Progenitor cell of endocrine pancreas (in vitro differentiated cells): ENCODE measurements around the gene BPI. TPM values are rescaled to one million over a fixed set of nuclear protein-coding genes. Genes with fewer than 3 reads are reported as not detected.

ENCODE experiments used
- DNase-seq: peaks from one replicate; pipeline ENCODE4 v3.0.0; 2021; ENCODE audit warnings: low spot score; ENCODE audit not compliant: unreplicated experiment
- H3K27ac Mint-ChIP-seq: 2 replicates; pipeline ENCODE4 v1.8.0; 2021; ENCODE audit warnings: mild to moderate bottlenecking, moderate library complexity, mixed read lengths
- H3K27me3 Mint-ChIP-seq: 2 replicates; pipeline ENCODE4 v1.8.0; 2021; ENCODE audit warnings: mixed read lengths
- H3K36me3 Mint-ChIP-seq: 2 replicates; pipeline ENCODE4 v1.8.0; 2022; ENCODE audit warnings: mixed read lengths; ENCODE audit not compliant: insufficient read depth
- H3K4me1 Mint-ChIP-seq: 2 replicates; pipeline ENCODE4 v1.8.0; 2021; ENCODE audit warnings: low read depth, mixed read lengths
- H3K4me3 Mint-ChIP-seq: 2 replicates; pipeline ENCODE4 v1.8.0; 2021; ENCODE audit warnings: low read depth, mild to moderate bottlenecking, moderate library complexity, mixed read lengths
- H3K9me3 Mint-ChIP-seq: 2 replicates; pipeline ENCODE4 v1.8.0; 2021; ENCODE audit warnings: low read depth, mixed read lengths
- total RNA-seq: library from RNA; stranded (reverse); gene quantifications from 2 replicates; pipeline ENCODE4 v1.2.1, GENCODE V29; 2021
- TF ChIP-seq, protein P1 (sequence below): fragments of 200-600 bp; sonication (generic); IDR thresholded peaks from one replicate; pipeline ENCODE4 v1.5.0; 2021; ENCODE audit warnings: antibody characterized with exemption, mild to moderate bottlenecking; ENCODE audit not compliant: unreplicated experiment

Gene BPI
- total RNA-seq, 1 donor from 2014 or later, result not detected

DNA sequence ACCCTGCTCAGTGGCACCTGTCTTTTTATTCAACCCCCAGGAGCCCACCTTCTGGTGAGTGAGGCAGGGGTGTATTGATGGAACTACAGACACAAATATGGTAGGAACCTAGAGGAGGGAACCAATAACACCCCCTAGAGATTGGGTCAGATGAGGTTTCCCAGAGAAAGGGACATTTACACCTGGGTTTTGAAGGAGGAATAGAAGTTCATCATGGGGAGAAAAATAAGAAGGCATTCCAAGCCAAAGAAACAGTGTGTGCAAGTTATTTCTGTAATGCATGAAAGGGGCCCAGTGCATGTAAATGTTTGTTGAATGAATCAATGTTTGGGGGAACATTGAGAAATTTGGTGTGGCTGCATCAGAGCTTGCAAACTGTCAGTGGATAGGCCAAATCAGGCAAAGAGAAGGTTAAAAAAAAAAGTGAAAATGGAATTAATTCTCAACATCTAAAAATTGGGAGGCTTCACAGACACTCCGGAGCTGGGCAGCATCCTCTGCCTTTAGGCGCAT is 32.3 kb upstream of the BPI start:
- Mint-ChIP-seq H3K27ac (no peak overlapping the region), H3K27me3 (peaks cover 24% of the 10 kb centered on the region), H3K4me3 (no peak overlapping the region), H3K4me1 (no peaks in the 10 kb centered on the region), H3K36me3 (no peaks in the 10 kb centered on the region), H3K9me3 (peaks cover 6% of the 10 kb centered on the region)
- TF ChIP-seq, protein P1, sequence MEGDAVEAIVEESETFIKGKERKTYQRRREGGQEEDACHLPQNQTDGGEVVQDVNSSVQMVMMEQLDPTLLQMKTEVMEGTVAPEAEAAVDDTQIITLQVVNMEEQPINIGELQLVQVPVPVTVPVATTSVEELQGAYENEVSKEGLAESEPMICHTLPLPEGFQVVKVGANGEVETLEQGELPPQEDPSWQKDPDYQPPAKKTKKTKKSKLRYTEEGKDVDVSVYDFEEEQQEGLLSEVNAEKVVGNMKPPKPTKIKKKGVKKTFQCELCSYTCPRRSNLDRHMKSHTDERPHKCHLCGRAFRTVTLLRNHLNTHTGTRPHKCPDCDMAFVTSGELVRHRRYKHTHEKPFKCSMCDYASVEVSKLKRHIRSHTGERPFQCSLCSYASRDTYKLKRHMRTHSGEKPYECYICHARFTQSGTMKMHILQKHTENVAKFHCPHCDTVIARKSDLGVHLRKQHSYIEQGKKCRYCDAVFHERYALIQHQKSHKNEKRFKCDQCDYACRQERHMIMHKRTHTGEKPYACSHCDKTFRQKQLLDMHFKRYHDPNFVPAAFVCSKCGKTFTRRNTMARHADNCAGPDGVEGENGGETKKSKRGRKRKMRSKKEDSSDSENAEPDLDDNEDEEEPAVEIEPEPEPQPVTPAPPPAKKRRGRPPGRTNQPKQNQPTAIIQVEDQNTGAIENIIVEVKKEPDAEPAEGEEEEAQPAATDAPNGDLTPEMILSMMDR, result no peak
- DNase-seq, result no peak

DNA sequence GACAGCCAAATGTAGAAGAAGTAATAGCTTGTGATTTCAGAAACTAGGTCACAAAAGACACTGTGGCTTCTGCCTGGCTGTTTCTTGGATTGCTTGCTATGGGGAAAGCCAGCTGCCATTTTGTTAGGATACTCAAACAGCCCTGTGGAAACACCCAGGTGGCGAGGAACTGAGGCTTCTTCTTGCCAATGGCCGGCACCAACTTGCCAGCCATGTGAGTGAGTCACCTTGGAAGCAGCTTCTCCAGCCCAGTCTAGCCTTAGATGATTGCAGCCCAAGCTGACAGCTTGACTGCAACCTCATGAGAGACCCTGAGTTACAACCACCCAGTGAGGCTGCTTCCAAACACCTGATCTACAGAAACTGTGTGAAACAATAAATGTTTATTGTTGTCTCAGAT is 31.6 kb upstream of the BPI start:
- Mint-ChIP-seq H3K27ac (no peak overlapping the region), H3K9me3 (peaks cover 6% of the 10 kb centered on the region), H3K4me1 (no peaks in the 10 kb centered on the region), H3K27me3 (peaks cover 22% of the 10 kb centered on the region), H3K36me3 (no peaks in the 10 kb centered on the region), H3K4me3 (no peak overlapping the region)
- TF ChIP-seq, protein P1, result no peak
- no peak for DNase-seq

GRCh38 chr20:38272961-38273360 is 31.0 kb upstream of the BPI start:
- Mint-ChIP-seq H3K27me3 (peaks cover 21% of the 10 kb centered on the region), H3K4me3 (no peak overlapping the region), H3K36me3 (no peaks in the 10 kb centered on the region), H3K9me3 (peaks cover 6% of the 10 kb centered on the region), H3K4me1 (no peaks in the 10 kb centered on the region), H3K27ac (no peak overlapping the region)
- no peak for DNase-seq
- TF ChIP-seq, protein P1, result no peak

- H3K4me1 Mint-ChIP-seq, result no peaks in the 10 kb centered on the region
- peaks cover 6% of the 10 kb centered on the region for H3K9me3 Mint-ChIP-seq
- TF ChIP-seq, protein P1, result no peak
- no peak overlapping the region for H3K27ac Mint-ChIP-seq
- no peak for DNase-seq
- H3K4me3 Mint-ChIP-seq, result no peak overlapping the region
- H3K27me3 Mint-ChIP-seq, result peaks cover 5% of the 10 kb centered on the region
- no peaks in the 10 kb centered on the region for H3K36me3 Mint-ChIP-seq
These were observed 28.0 kb upstream of the BPI start for GRCh38 chr20:38275815-38276550.

- no peak for DNase-seq
- H3K4me1 Mint-ChIP-seq, result no peaks in the 10 kb centered on the region
- no peak overlapping the region for H3K4me3 Mint-ChIP-seq
- no peak overlapping the region for H3K27ac Mint-ChIP-seq
- TF ChIP-seq, protein P1, result no peak
- no peaks in the 10 kb centered on the region for H3K36me3 Mint-ChIP-seq
- no peaks in the 10 kb centered on the region for H3K27me3 Mint-ChIP-seq
- peaks cover 6% of the 10 kb centered on the region for H3K9me3 Mint-ChIP-seq
These were observed 26.7 kb upstream of the BPI start for GRCh38 chr20:38277285-38277684.
